GM12875 (cell line): Measurements from ENCODE around the gene DR1.

ENCODE experiments used
- H3K4me3 ChIP-seq: one replicate; pipeline ENCODE4 v1.5.1; 2011; ENCODE audit warnings: low read depth, low read length, control low read depth
- CTCF ChIP-seq: IDR thresholded peaks from 2 replicates; pipeline ENCODE4 v1.5.1; 2011; ENCODE audit warnings: low read depth, mild to moderate bottlenecking, control low read depth, inconsistent platforms, low read length, moderate library complexity, borderline replicate concordance; ENCODE audit not compliant: insufficient read depth

Gene DR1

DNA sequence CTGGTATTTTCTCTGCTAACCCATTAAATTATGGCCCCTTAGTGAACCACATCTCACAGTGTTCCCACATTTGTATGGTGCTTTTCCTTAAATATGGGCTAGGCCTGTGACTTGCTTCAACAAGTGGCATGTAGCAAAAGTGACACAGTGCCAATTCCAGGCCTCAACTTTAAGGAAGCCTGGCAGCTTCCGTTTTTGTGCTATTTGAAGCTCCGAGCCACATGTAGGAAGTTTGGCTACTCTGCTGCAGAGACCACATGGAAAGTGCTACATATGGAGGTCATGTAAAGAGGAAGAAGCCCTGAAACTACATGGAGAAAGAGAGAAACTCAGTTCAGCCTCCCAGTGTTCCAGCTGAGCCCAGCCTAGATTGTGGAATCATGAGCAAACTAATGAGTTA is 28.5 kb upstream of the DR1 start:
- H3K4me3 ChIP-seq = no peak overlapping the region
- no peak for TF ChIP-seq CTCF

DNA sequence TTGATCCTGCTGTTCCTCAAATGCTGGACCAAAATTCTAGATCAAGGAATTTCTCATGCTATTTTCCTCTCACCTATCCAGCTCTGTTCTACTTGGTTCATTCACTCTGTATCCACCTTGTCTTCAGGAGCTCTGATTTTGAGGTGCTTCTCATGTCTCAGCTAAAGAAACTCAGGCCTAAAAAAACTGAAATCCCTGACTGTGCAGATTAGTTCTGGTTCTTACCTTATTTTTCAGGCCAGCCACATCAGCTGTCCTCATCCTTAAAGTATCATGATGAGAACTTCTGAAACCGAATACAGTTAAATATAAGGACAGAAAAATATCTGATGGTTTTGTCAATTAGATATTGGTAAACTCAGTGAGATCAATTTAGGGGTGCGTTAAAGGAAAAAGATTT is 27.8 kb upstream of the DR1 start:
- no peak for TF ChIP-seq CTCF
- no peak overlapping the region for H3K4me3 ChIP-seq

- TF ChIP-seq CTCF = no peak
- no peak overlapping the region for H3K4me3 ChIP-seq
Measured at GRCh38 chr1:93321720-93322119, 24.0 kb upstream of the DR1 start.

- no peak for TF ChIP-seq CTCF
Measured at GRCh38 chr1:93322349-93322748, 23.4 kb upstream of the DR1 start.

DNA sequence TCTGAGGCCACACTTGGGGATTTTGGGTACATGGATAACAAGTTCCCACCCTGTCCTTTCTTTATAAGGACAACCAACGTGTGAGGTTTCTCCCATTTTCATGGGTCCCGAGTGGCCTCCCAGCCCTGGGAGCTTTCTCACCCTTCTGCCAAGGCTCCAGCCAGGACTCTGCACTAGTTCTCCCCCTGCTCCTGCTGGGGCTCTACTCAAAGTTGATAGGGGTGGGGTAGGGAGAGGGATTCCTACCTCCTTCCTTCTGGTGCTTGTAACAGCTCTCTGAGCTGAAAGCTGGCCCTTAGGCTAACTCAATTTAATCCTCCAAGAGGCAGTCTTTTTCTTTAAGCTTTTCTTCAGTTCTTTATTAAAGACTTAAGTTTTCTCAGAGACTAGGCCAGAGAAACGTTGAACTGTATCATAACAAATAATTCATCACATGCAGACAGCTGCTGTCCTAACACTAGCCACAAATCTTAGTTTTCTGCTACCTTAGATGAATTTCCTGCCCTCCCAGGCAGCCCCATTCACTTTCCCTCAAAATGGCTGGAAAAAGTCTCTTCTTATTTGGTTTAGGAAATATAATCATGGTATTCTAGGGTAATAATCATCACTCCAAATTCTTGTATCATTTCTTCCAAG is 22.4 kb upstream of the DR1 start:
- no peak overlapping the region for H3K4me3 ChIP-seq
- TF ChIP-seq CTCF = no peak

More at GRCh38 chr1:93322349-93322748, 23.4 kb upstream of the DR1 start:
- no peak overlapping the region for H3K4me3 ChIP-seq

GRCh38 chr1:93324486-93325464 is 20.9 kb upstream of the DR1 start:
- H3K4me3 ChIP-seq = no peak overlapping the region
- no peak for TF ChIP-seq CTCF
